Ascending aorta (tissue), 2 donors: ENCODE data around the gene DNAJC17. TPM values are rescaled to one million over a fixed set of nuclear protein-coding genes. Genes with fewer than 3 reads are reported as not detected.

Source experiments
- DNase-seq, 2 donors: peaks; one replicate each; pipeline ENCODE4 v3.0.0-alpha.2; 2019; ENCODE audit warnings: low spot score in 2 of 2
- H3K27ac ChIP-seq, 2 donors: fragments of 200-600 bp; sonication (generic); one replicate each; pipeline ENCODE4 v1.5.1; 2016 to 2017; ENCODE audit warnings: mild to moderate bottlenecking in 1 of 2
- H3K27me3 ChIP-seq: fragments of 200-600 bp; sonication (generic); one replicate; pipeline ENCODE4 v1.5.1; 2017
- H3K36me3 ChIP-seq, 2 donors: fragments of 200-600 bp; sonication (generic); one replicate each; pipeline ENCODE4 v1.5.1; 2016
- H3K4me1 ChIP-seq, 2 donors: fragments of 200-600 bp; sonication (generic); one replicate each; pipeline ENCODE4 v1.5.1; 2016 to 2017; ENCODE audit warnings: mild to moderate bottlenecking in 1 of 2
- H3K4me3 ChIP-seq, 2 donors: fragments of 200-600 bp; sonication (generic); one replicate each; pipeline ENCODE4 v1.5.1; 2016 to 2017; ENCODE audit warnings: mild to moderate bottlenecking in 1 of 2
- H3K9me3 ChIP-seq, 2 donors: fragments of 200-600 bp; sonication (generic); one replicate each; pipeline ENCODE4 v1.5.1; 2016
- intact Hi-C: fragments of 100-400 bp; cut with DNase I; formaldehyde crosslinking; loops from one replicate; pipeline ENCODE4 v1.15.1; 2023
- total RNA-seq: library from RNA; depleted of rRNA; stranded (reverse); fragments of >200 nt; gene quantifications from one replicate; pipeline ENCODE4 v1.1.0, GENCODE V29; 2016
- TF ChIP-seq, protein P1 (sequence below), 3 experiments: fragments of 200-600 bp in 2 of 3; fragments of 450-650 bp in 1 of 3; sonication (generic) in 2 of 3; IDR thresholded peaks; one replicate each; pipeline ENCODE4 v1.5.1; 2016 to 2019; ENCODE audit warnings: antibody characterized with exemption in 3 of 3, mild to moderate bottlenecking in 1 of 3, moderate library complexity in 1 of 3

The DNAJC17 gene
- total RNA-seq, 1 donor from 2014 or later = 26.2 TPM

DNA sequence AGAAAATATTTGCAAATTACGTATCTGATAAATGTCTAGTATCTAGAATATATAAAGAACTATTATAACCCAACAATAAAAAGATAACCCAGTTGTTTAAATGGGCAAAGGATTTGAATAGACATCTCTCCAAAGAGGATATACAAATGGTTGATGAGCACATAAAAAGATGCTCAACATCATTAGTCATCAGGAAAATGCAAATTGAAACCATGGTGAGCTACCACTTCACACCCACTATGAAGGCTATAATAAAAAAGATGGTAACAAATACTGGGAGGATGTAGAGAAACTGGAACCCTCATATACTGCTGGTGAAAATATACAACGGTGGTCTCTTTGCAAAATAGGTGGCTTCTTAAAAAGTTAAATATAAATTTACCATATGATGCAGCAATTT, 84.3 kb downstream of the DNAJC17 start:
- intact Hi-C loops = no loop called here

DNA sequence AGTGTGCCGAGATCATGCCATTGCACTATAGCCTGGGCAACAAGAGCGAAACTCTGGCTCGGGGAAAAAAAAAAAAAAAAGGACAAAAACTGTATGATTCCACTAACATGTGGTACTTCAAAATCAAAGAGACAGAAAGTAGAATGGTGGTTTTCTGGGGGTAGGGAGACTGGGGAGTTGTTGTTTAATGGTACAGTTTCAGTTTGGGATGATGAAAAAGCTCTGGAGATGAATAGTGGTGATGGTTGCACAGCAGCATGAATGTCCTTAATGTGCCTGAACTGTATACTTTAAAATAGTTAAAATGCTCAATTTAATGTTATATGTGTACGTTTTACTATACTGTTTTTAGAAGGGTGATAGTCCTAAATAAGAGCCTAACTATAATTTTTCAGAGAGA, 84.9 kb downstream of the DNAJC17 start:
- Histone ChIP-seq H3K4me3 (no peak overlapping the region), H3K36me3 (no peaks in the 10 kb centered on the region), H3K27ac (no peak overlapping the region), H3K27me3 (no peaks in the 10 kb centered on the region), H3K4me1 (no peaks in the 10 kb centered on the region), H3K9me3 (no peaks in the 10 kb centered on the region)
- intact Hi-C loops = no loop called here
- DNase-seq = no peak
- TF ChIP-seq, protein P1, sequence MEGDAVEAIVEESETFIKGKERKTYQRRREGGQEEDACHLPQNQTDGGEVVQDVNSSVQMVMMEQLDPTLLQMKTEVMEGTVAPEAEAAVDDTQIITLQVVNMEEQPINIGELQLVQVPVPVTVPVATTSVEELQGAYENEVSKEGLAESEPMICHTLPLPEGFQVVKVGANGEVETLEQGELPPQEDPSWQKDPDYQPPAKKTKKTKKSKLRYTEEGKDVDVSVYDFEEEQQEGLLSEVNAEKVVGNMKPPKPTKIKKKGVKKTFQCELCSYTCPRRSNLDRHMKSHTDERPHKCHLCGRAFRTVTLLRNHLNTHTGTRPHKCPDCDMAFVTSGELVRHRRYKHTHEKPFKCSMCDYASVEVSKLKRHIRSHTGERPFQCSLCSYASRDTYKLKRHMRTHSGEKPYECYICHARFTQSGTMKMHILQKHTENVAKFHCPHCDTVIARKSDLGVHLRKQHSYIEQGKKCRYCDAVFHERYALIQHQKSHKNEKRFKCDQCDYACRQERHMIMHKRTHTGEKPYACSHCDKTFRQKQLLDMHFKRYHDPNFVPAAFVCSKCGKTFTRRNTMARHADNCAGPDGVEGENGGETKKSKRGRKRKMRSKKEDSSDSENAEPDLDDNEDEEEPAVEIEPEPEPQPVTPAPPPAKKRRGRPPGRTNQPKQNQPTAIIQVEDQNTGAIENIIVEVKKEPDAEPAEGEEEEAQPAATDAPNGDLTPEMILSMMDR (IDR thresholded peaks at IDR 0.05) = no peak

More for the DNA sequence above, 84.3 kb downstream of the DNAJC17 start:
- no peaks in the 10 kb centered on the region for H3K27me3 ChIP-seq
- no peak overlapping the region for H3K4me3 ChIP-seq
- TF ChIP-seq, protein P1 (IDR thresholded peaks at IDR 0.05) = no peak
- no peak for DNase-seq
- no peak overlapping the region for H3K27ac ChIP-seq
- no peaks in the 10 kb centered on the region for H3K9me3 ChIP-seq
- H3K4me1 ChIP-seq = no peaks in the 10 kb centered on the region
- H3K36me3 ChIP-seq = no peaks in the 10 kb centered on the region

DNA sequence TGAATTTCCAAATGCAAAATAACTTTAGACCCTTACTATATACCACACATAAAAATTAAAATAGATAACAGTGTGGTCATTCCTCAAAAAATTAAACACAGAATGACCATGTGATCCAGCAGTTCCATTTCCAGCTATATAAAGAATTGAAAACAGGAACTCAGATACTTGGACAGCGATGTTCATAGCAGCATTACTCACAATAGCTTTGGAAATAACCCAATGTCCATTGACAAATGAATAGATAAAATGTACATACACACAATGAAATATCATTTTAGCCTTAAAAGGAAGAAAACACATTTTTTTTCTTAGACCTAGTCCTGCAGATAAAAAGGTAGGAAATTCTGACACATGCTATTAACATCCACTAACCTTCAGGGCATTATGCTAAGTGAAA, 85.6 kb downstream of the DNAJC17 start:
- no peak for DNase-seq
- no peak overlapping the region for H3K27ac ChIP-seq
- H3K9me3 ChIP-seq = no peaks in the 10 kb centered on the region
- no peaks in the 10 kb centered on the region for H3K36me3 ChIP-seq
- intact Hi-C loops = no loop called here
- H3K27me3 ChIP-seq = no peaks in the 10 kb centered on the region
- TF ChIP-seq, protein P1 (IDR thresholded peaks at IDR 0.05) = no peak
- no peaks in the 10 kb centered on the region for H3K4me1 ChIP-seq
- no peak overlapping the region for H3K4me3 ChIP-seq

DNA sequence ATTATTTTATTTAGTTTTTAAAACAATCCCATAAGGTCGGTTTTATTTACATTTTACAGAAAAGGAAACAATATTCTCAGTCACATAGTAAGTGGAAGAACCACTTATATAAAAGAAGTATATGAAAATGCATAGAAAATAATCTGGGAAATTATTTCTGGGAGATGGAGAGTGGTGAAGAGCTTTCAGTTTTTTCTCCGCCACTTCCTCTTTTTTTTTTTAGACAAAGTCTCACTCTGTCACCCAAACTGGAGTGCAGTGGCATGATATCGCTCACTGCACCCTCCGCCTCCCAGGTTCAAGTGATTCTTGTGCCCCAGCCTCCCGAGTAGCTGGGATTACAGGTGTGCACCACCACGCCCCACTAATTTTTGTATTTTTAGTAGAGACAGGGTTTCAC, 91.1 kb downstream of the DNAJC17 start:
- TF ChIP-seq, protein P1 (IDR thresholded peaks at IDR 0.05) = no peak
- Histone ChIP-seq H3K36me3 (no peaks in the 10 kb centered on the region), H3K4me1 (no peaks in the 10 kb centered on the region), H3K9me3 (no peaks in the 10 kb centered on the region), H3K4me3 (no peak overlapping the region), H3K27me3 (no peaks in the 10 kb centered on the region), H3K27ac (no peak overlapping the region)
- intact Hi-C loops = no loop called here
- no peak for DNase-seq

Other genes starting within 250 kb of the DNAJC17 start
- gene CCDC32, start 242.4 kb downstream of the DNAJC17 start, total RNA-seq = 16.4 TPM
- 2.4 TPM for gene RPUSD2, start 238.2 kb downstream of the DNAJC17 start, total RNA-seq
- not detected for gene KNL1, start 213.2 kb downstream of the DNAJC17 start, total RNA-seq
- not detected for gene RAD51, start 112.3 kb downstream of the DNAJC17 start, total RNA-seq
- 6.0 TPM for gene RMDN3, start 52.2 kb downstream of the DNAJC17 start, total RNA-seq
- 26.4 TPM for gene GCHFR, start 43.4 kb downstream of the DNAJC17 start, total RNA-seq
- not detected for gene C15orf62, start 37.5 kb downstream of the DNAJC17 start, total RNA-seq
- gene ZFYVE19, start 384 bp downstream of the DNAJC17 start, total RNA-seq = 61.0 TPM
- gene PPP1R14D, start 21.2 kb upstream of the DNAJC17 start, total RNA-seq = not detected
- 1.5 TPM for gene SPINT1, start 36.6 kb upstream of the DNAJC17 start, total RNA-seq
- not detected for gene RHOV, start 66.8 kb upstream of the DNAJC17 start, total RNA-seq
- 51.8 TPM for gene VPS18, start 87.0 kb upstream of the DNAJC17 start, total RNA-seq
- gene DLL4, start 121.9 kb upstream of the DNAJC17 start, total RNA-seq = 30.2 TPM
- gene CHAC1, start 146.0 kb upstream of the DNAJC17 start, total RNA-seq = 28.5 TPM